Vagina (tissue), 2 donors: ENCODE measurements around the gene FAM120AOS.

ENCODE experiments used
- CTCF ChIP-seq, 3 experiments: fragments of 450-650 bp in 2 of 3; fragments of 200-600 bp in 1 of 3; sonication (generic) in 1 of 3; IDR thresholded peaks; one replicate each; pipeline ENCODE4 v1.5.1; 2017 to 2019; ENCODE audit warnings: antibody characterized with exemption in 3 of 3, mild to moderate bottlenecking in 2 of 3, moderate library complexity in 2 of 3
- POLR2A ChIP-seq, 2 donors: fragments of 450-650 bp; IDR thresholded peaks; one replicate each; pipeline ENCODE4 v1.6.1; 2017; ENCODE audit warnings: antibody characterized with exemption in 2 of 2, mild to moderate bottlenecking in 2 of 2, moderate library complexity in 2 of 2
- POLR2AphosphoS5 ChIP-seq, 2 donors: sonication (generic); formaldehyde crosslinking; IDR thresholded peaks; one replicate each; pipeline ENCODE4 v1.9.0; 2017; ENCODE audit warnings: antibody characterized with exemption in 2 of 2, mild to moderate bottlenecking in 2 of 2, low read depth in 1 of 2; ENCODE audit not compliant: insufficient read depth in 1 of 2

GRCh38 chr9:93447655-93448054 is 5.7 kb downstream of the FAM120AOS start:
- TF ChIP-seq CTCF (IDR thresholded peaks at IDR 0.05): no peak
- TF ChIP-seq POLR2A (IDR thresholded peaks at IDR 0.05): no peak
- no peak for TF ChIP-seq POLR2AphosphoS5 (IDR thresholded peaks at IDR 0.05; ENCODE audit: insufficient read depth in 1 of 2, low read depth in 1 of 2)
